ENCODE data around the gene CDC42BPA. TPM values are rescaled to one million over a fixed set of nuclear protein-coding genes. Genes with fewer than 3 reads are reported as not detected.

CDC42BPA gene
- total RNA-seq, 1 experiment from 2014 or later: 46.4 TPM

GRCh38 chr1:227308367-227309336, 9.6 kb downstream of the CDC42BPA start:
- DNase-seq (ENCODE audit: low read depth in 1 of 2, low spot score in 2 of 2): no peak
- Histone ChIP-seq H3K36me3 (no peaks in the 10 kb centered on the region), H3K27ac (no peak overlapping the region), H3K4me3 (no peak overlapping the region), H3K4me1 (replicated peaks) (peaks cover 5% of the 10 kb centered on the region), H3K9me3 (replicated peaks) (no peaks in the 10 kb centered on the region), H3K27me3 (replicated peaks) (no peaks in the 10 kb centered on the region)

- DNase-seq (ENCODE audit: low read depth in 1 of 2, low spot score in 2 of 2): no peak
- no peaks in the 10 kb centered on the region for H3K9me3 ChIP-seq (replicated peaks)
Observed at GRCh38 chr1:227306689-227307088, 11.6 kb downstream of the CDC42BPA start.

GRCh38 chr1:227305894-227306626, 12.2 kb downstream of the CDC42BPA start:
- no peak overlapping the region for H3K27ac ChIP-seq
- no peak for DNase-seq (ENCODE audit: low read depth in 1 of 2, low spot score in 2 of 2)

More at GRCh38 chr1:227306689-227307088, 11.6 kb downstream of the CDC42BPA start:
- Histone ChIP-seq H3K4me3 (no peak overlapping the region), H3K27ac (no peak overlapping the region), H3K36me3 (no peaks in the 10 kb centered on the region), H3K27me3 (replicated peaks) (no peaks in the 10 kb centered on the region), H3K4me1 (replicated peaks) (no peaks in the 10 kb centered on the region)

GRCh38 chr1:227304665-227305064, 13.6 kb downstream of the CDC42BPA start:
- Histone ChIP-seq H3K27ac (no peak overlapping the region), H3K27me3 (replicated peaks) (no peaks in the 10 kb centered on the region), H3K4me3 (no peak overlapping the region), H3K9me3 (replicated peaks) (no peaks in the 10 kb centered on the region), H3K4me1 (replicated peaks) (peaks cover 8% of the 10 kb centered on the region), H3K36me3 (0 out of 2 replicates have a peak, but pooled peaks cover 4% of the 10 kb centered on the region)
- DNase-seq (ENCODE audit: low read depth in 1 of 2, low spot score in 2 of 2): no peak

More at GRCh38 chr1:227305894-227306626, 12.2 kb downstream of the CDC42BPA start:
- Histone ChIP-seq H3K4me3 (no peak overlapping the region), H3K27me3 (replicated peaks) (no peaks in the 10 kb centered on the region), H3K9me3 (replicated peaks) (no peaks in the 10 kb centered on the region), H3K36me3 (no peaks in the 10 kb centered on the region), H3K4me1 (replicated peaks) (no peaks in the 10 kb centered on the region)

GRCh38 chr1:227303662-227304061, 14.6 kb downstream of the CDC42BPA start:
- Histone ChIP-seq H3K27ac (no peak overlapping the region), H3K36me3 (0 out of 2 replicates have a peak, but pooled peaks cover 4% of the 10 kb centered on the region), H3K4me3 (no peak overlapping the region), H3K27me3 (replicated peaks) (no peaks in the 10 kb centered on the region), H3K4me1 (replicated peaks) (peaks cover 13% of the 10 kb centered on the region), H3K9me3 (replicated peaks) (no peaks in the 10 kb centered on the region)
- DNase-seq (ENCODE audit: low read depth in 1 of 2, low spot score in 2 of 2): no peak

GRCh38 chr1:227300682-227301081, 17.6 kb downstream of the CDC42BPA start:
- Histone ChIP-seq H3K4me1 (replicated peaks) (peaks cover 20% of the 10 kb centered on the region), H3K9me3 (replicated peaks) (no peaks in the 10 kb centered on the region), H3K27me3 (replicated peaks) (no peaks in the 10 kb centered on the region), H3K36me3 (peaks cover 4% of the 10 kb centered on the region; the same call in 1 of the 2 replicates), H3K27ac (no peak overlapping the region), H3K4me3 (no peak overlapping the region)
- no peak for DNase-seq (ENCODE audit: low read depth in 1 of 2, low spot score in 2 of 2)

- H3K27me3 ChIP-seq (replicated peaks): no peaks in the 10 kb centered on the region
- H3K4me1 ChIP-seq (replicated peaks): peaks cover 20% of the 10 kb centered on the region
- H3K4me3 ChIP-seq: no peak overlapping the region
- peak in 1 of 2 experiments; percentile 36 for DNase-seq (ENCODE audit: low read depth in 1 of 2, low spot score in 2 of 2)
- no peaks in the 10 kb centered on the region for H3K9me3 ChIP-seq (replicated peaks)
- peaks cover 4% of the 10 kb centered on the region; the same call in 1 of the 2 replicates for H3K36me3 ChIP-seq
- H3K27ac ChIP-seq: peak overlapping the region; percentile 82
Observed at GRCh38 chr1:227299688-227300087, 18.6 kb downstream of the CDC42BPA start.

- peak in 1 of 2 experiments; percentile 51 for DNase-seq (ENCODE audit: low read depth in 1 of 2, low spot score in 2 of 2)
- Histone ChIP-seq H3K4me3 (no peak overlapping the region; the same call in 1 of the 2 replicates), H3K36me3 (peaks cover 4% of the 10 kb centered on the region; the same call in 1 of the 2 replicates), H3K27ac (peak overlapping the region; percentile 82), H3K27me3 (replicated peaks) (no peaks in the 10 kb centered on the region), H3K9me3 (replicated peaks) (no peaks in the 10 kb centered on the region), H3K4me1 (replicated peaks) (peaks cover 20% of the 10 kb centered on the region)
Observed at GRCh38 chr1:227299241-227299627, 19.1 kb downstream of the CDC42BPA start.

- Histone ChIP-seq H3K9me3 (replicated peaks) (no peaks in the 10 kb centered on the region), H3K4me1 (replicated peaks) (peaks cover 20% of the 10 kb centered on the region), H3K27me3 (replicated peaks) (no peaks in the 10 kb centered on the region), H3K27ac (peak overlapping the region; percentile 82), H3K36me3 (peaks cover 4% of the 10 kb centered on the region; the same call in 1 of the 2 replicates), H3K4me3 (no peak overlapping the region; the same call in 1 of the 2 replicates)
- peak in 1 of 2 experiments; percentile 50 for DNase-seq (ENCODE audit: low read depth in 1 of 2, low spot score in 2 of 2)
Observed at GRCh38 chr1:227298512-227299240, 19.6 kb downstream of the CDC42BPA start.

GRCh38 chr1:227297073-227297793, 21.1 kb downstream of the CDC42BPA start:
- H3K9me3 ChIP-seq (replicated peaks): no peaks in the 10 kb centered on the region
- no peak overlapping the region for H3K4me3 ChIP-seq
- no peak for DNase-seq (ENCODE audit: low read depth in 1 of 2, low spot score in 2 of 2)
- H3K27ac ChIP-seq: no peak overlapping the region
- peaks cover 4% of the 10 kb centered on the region; the same call in 1 of the 2 replicates for H3K36me3 ChIP-seq
- no peaks in the 10 kb centered on the region for H3K27me3 ChIP-seq (replicated peaks)
- peaks cover 20% of the 10 kb centered on the region for H3K4me1 ChIP-seq (replicated peaks)

GRCh38 chr1:227295609-227296008, 22.7 kb downstream of the CDC42BPA start:
- no peak for DNase-seq (ENCODE audit: low read depth in 1 of 2, low spot score in 2 of 2)
- Histone ChIP-seq H3K4me1 (replicated peaks) (peaks cover 20% of the 10 kb centered on the region), H3K27me3 (replicated peaks) (no peaks in the 10 kb centered on the region), H3K9me3 (replicated peaks) (no peaks in the 10 kb centered on the region), H3K4me3 (no peak overlapping the region), H3K36me3 (peaks cover 15% of the 10 kb centered on the region), H3K27ac (no peak overlapping the region)

- H3K27me3 ChIP-seq (replicated peaks): no peaks in the 10 kb centered on the region
- H3K36me3 ChIP-seq: peaks cover 24% of the 10 kb centered on the region
- H3K4me1 ChIP-seq (replicated peaks): no peaks in the 10 kb centered on the region
- no peak overlapping the region for H3K27ac ChIP-seq
- H3K9me3 ChIP-seq (replicated peaks): peaks cover 4% of the 10 kb centered on the region; the same call in 1 of the 2 replicates
- no peak for DNase-seq (ENCODE audit: low read depth in 1 of 2, low spot score in 2 of 2)
- H3K4me3 ChIP-seq: no peak overlapping the region
Observed at GRCh38 chr1:227285745-227286144, 32.5 kb downstream of the CDC42BPA start.

Data from SJSA1 (cell line).